ENCODE results near the gene CCHCR1. TPM values are rescaled to one million over a fixed set of nuclear protein-coding genes. Genes with fewer than 3 reads are reported as not detected.

Gene CCHCR1
- total RNA-seq, 1 experiment from 2014 or later = 43.2 TPM

- POLR2A ChIA-PET = no interaction called here
- Mint-ChIP-seq H3K27ac (ENCODE audit: unreplicated experiment) (no peak overlapping the region), H3K36me3 (ENCODE audit: insufficient read depth, unreplicated experiment) (peaks cover 6% of the 10 kb centered on the region), H3K4me3 (ENCODE audit: unreplicated experiment) (no peak overlapping the region), H3K4me1 (ENCODE audit: low read depth, unreplicated experiment) (peaks cover 31% of the 10 kb centered on the region), H3K9me3 (ENCODE audit: unreplicated experiment) (no peaks in the 10 kb centered on the region), H3K27me3 (ENCODE audit: insufficient read depth, unreplicated experiment) (peaks cover 4% of the 10 kb centered on the region)
- Histone ChIP-seq H3K4me1 (peaks cover 31% of the 10 kb centered on the region), H3K4me3 (ENCODE audit: low read depth, low read length) (no peak overlapping the region), H3K36me3 (ENCODE audit: control insufficient read depth, insufficient read depth, low read length) (no peaks in the 10 kb centered on the region), H3K9me3 (no peaks in the 10 kb centered on the region), H3K27me3 (replicated peaks; ENCODE audit: control insufficient read depth, insufficient read depth, low read length) (no peaks in the 10 kb centered on the region)
- no peak for DNase-seq
- no TSS peak for BruUV-seq (replicated peaks)
- CTCF ChIA-PET = interaction anchor here (0.6 kb wide), 1 partner anchor 152 kb away, joined by 3 read pairs; no protein-coding TSS in a partner anchor
- intact Hi-C loops (cut with micrococcal nuclease; ENCODE audit: unreplicated experiment) = no loop called here
- TF ChIP-seq CTCF (IDR thresholded peaks at IDR 0.05; ENCODE audit: insufficient read depth in 1 of 2, low read depth in 1 of 2, low read length in 1 of 2, severe bottlenecking in 1 of 2, unreplicated experiment in 1 of 2) = no peak
Observed at GRCh38 chr6:31110825-31111582, 46.6 kb downstream of the CCHCR1 start.

- intact Hi-C loops (cut with micrococcal nuclease; ENCODE audit: unreplicated experiment) = no loop called here
- no peaks in the 10 kb centered on the region for H3K27me3 ChIP-seq (replicated peaks; ENCODE audit: control insufficient read depth, insufficient read depth, low read length)
- CTCF ChIA-PET = no interaction called here
- no peak for DNase-seq
- Mint-ChIP-seq H3K36me3 (ENCODE audit: insufficient read depth, unreplicated experiment) (no peaks in the 10 kb centered on the region), H3K9me3 (ENCODE audit: unreplicated experiment) (no peaks in the 10 kb centered on the region), H3K27me3 (ENCODE audit: insufficient read depth, unreplicated experiment) (peaks cover 4% of the 10 kb centered on the region), H3K27ac (ENCODE audit: unreplicated experiment) (no peak overlapping the region), H3K4me3 (ENCODE audit: unreplicated experiment) (no peak overlapping the region), H3K4me1 (ENCODE audit: low read depth, unreplicated experiment) (peaks cover 8% of the 10 kb centered on the region)
- no peaks in the 10 kb centered on the region for H3K9me3 ChIP-seq
- no peaks in the 10 kb centered on the region for H3K36me3 ChIP-seq (ENCODE audit: control insufficient read depth, insufficient read depth, low read length)
- POLR2A ChIA-PET = no interaction called here
- no TSS peak for BruUV-seq (replicated peaks)
- H3K4me1 ChIP-seq = peaks cover 8% of the 10 kb centered on the region; the same call in 1 of the 2 replicates
- H3K4me3 ChIP-seq (ENCODE audit: low read depth, low read length) = no peak overlapping the region
- no peak for TF ChIP-seq CTCF (IDR thresholded peaks at IDR 0.05; ENCODE audit: insufficient read depth in 1 of 2, low read depth in 1 of 2, low read length in 1 of 2, severe bottlenecking in 1 of 2, unreplicated experiment in 1 of 2)
Observed at GRCh38 chr6:31107052-31107451, 50.5 kb downstream of the CCHCR1 start.

- Histone ChIP-seq H3K4me3 (ENCODE audit: low read depth, low read length) (no peak overlapping the region), H3K4me1 (no peaks in the 10 kb centered on the region), H3K9me3 (no peaks in the 10 kb centered on the region), H3K36me3 (ENCODE audit: control insufficient read depth, insufficient read depth, low read length) (no peaks in the 10 kb centered on the region), H3K27me3 (replicated peaks; ENCODE audit: control insufficient read depth, insufficient read depth, low read length) (no peaks in the 10 kb centered on the region)
- H3K9me3 Mint-ChIP-seq (ENCODE audit: unreplicated experiment) = no peaks in the 10 kb centered on the region
- H3K4me3 Mint-ChIP-seq (ENCODE audit: unreplicated experiment) = no peak overlapping the region
- ChIA-PET CTCF (interaction anchor here (1.1 kb wide), 1 partner anchor 16 kb away, joined by 3 read pairs; no protein-coding TSS in a partner anchor), POLR2A (no interaction called here)
- intact Hi-C loops (cut with micrococcal nuclease; ENCODE audit: unreplicated experiment) = no loop called here
- no peaks in the 10 kb centered on the region for H3K36me3 Mint-ChIP-seq (ENCODE audit: insufficient read depth, unreplicated experiment)
- H3K27me3 Mint-ChIP-seq (ENCODE audit: insufficient read depth, unreplicated experiment) = no peaks in the 10 kb centered on the region
- no peak for DNase-seq
- H3K4me1 Mint-ChIP-seq (ENCODE audit: low read depth, unreplicated experiment) = no peaks in the 10 kb centered on the region
- no TSS peak for BruUV-seq (replicated peaks)
- no peak overlapping the region for H3K27ac Mint-ChIP-seq (ENCODE audit: unreplicated experiment)
- TF ChIP-seq CTCF (IDR thresholded peaks at IDR 0.05; ENCODE audit: insufficient read depth in 1 of 2, low read depth in 1 of 2, low read length in 1 of 2, severe bottlenecking in 1 of 2, unreplicated experiment in 1 of 2) = no peak
Observed at GRCh38 chr6:31103136-31103535, 54.5 kb downstream of the CCHCR1 start.
